ENCODE measurements around the gene ZNF93. TPM values are rescaled to one million over a fixed set of nuclear protein-coding genes. Genes with fewer than 3 reads are reported as not detected.

Gene ZNF93
- total and polyA plus RNA-seq, 2 of the 13 experiments (the other 11 are each of a cell fraction or from before 2014, with no cell fraction given) = 0.49 to 0.66 TPM

DNA sequence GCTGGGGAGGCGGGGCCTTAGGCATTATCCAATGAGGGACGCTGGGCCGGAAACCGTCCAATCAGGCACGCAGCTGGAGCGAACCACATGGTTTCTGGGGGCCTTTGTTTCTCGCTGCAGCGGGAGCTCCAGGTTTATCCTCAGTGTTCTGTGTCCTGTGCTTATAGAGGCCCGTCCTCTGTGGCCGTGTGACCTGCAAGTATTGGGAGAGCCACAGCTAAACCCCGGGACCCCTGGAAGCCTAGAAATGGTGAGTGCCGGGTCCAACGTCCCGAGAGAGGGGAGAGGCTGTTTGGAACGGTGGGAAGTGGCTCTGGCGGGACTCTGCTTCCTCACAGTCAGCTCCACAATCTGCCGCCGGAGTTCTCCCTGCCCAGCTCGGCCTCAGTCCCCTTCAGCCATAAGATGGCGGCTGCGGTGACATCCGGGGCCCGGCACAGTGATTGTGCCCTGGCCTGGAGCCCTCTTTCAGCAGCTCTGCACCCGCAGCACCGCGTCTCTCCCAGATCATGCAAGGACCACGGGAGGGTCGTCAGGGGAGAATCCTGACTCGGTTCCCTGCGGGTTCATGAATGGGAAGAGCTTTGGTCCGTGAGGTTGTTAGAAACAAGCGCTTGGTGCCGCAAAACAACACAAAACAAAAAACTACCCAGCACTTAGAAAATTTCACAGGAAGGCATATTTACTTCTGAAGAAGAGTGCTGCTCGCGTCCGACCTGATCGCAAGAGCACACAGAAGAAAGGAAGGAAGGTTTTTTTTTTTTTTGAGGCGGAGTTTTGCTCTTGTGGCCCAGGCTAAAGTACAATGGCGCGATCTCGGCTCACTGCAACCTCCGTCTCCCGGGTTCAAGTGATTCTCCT, 34.8 kb upstream of the ZNF93 start, which contains the start of gene ZNF253 (continued):
- TF ChIP-seq FLYWCH1 (CRISPR knock-in tag; IDR thresholded peaks at IDR 0.05) (no peak), ZBTB38 (CRISPR knock-in tag; IDR thresholded peaks at IDR 0.05) (peak; percentile 55; the same call in 1 of the 2 replicates), XBP1 (CRISPR knock-in tag; IDR thresholded peaks at IDR 0.05) (no peak), ZNF10 (CRISPR knock-in tag; IDR thresholded peaks at IDR 0.05; ENCODE audit: borderline replicate concordance, low read depth) (no peak), ZNF205 (CRISPR knock-in tag; IDR thresholded peaks at IDR 0.05) (no peak), HNRNPK (IDR thresholded peaks at IDR 0.05; ENCODE audit: low read depth, low read length, poor library complexity, severe bottlenecking) (no peak), ZNF121 (CRISPR knock-in tag; IDR thresholded peaks at IDR 0.05) (no peak), ZNF543 (CRISPR knock-in tag; IDR thresholded peaks at IDR 0.05) (peak; percentile 50; the same call in 1 of the 2 replicates), AKAP8 (CRISPR knock-in tag; IDR thresholded peaks at IDR 0.05) (no peak), ZKSCAN1 (IDR thresholded peaks at IDR 0.05; ENCODE audit: low read length) (no peak), ZNF430 (CRISPR knock-in tag; IDR thresholded peaks at IDR 0.05) (peak; percentile 58; the same call in 1 of the 2 replicates), ZSCAN12 (CRISPR knock-in tag; IDR thresholded peaks at IDR 0.05) (no peak), RAD51 (IDR thresholded peaks at IDR 0.05; ENCODE audit: borderline replicate concordance) (no peak), ZNF296 (CRISPR knock-in tag; conservative IDR thresholded peaks at IDR 0.05) (no peak), FOXK2 (IDR thresholded peaks at IDR 0.05) (0 out of 2 replicates have a peak, but pooled peaks have one; percentile 36), RORA (CRISPR knock-in tag; IDR thresholded peaks at IDR 0.05) (no peak), MTF2 (CRISPR knock-in tag; IDR thresholded peaks at IDR 0.05; ENCODE audit: borderline replicate concordance) (no peak), PRMT3 (CRISPR knock-in tag; IDR thresholded peaks at IDR 0.05; ENCODE audit: borderline replicate concordance, low read depth) (no peak), SPEN (CRISPR knock-in tag; IDR thresholded peaks at IDR 0.05; ENCODE audit: low read depth) (peak; percentile 54; the same call in 1 of the 2 replicates), ZNF235 (CRISPR knock-in tag; IDR thresholded peaks at IDR 0.05; ENCODE audit: borderline replicate concordance) (0 out of 2 replicates have a peak, but pooled peaks have one; percentile 36), ZFAT (CRISPR knock-in tag; conservative IDR thresholded peaks at IDR 0.05) (no peak), ZNF549 (CRISPR knock-in tag; IDR thresholded peaks at IDR 0.05) (no peak), CEBPG (CRISPR knock-in tag; IDR thresholded peaks at IDR 0.05) (no peak), DR1 (CRISPR knock-in tag; IDR thresholded peaks at IDR 0.05) (peak; percentile 86; the same call in 1 of the 2 replicates), ZIK1 (CRISPR knock-in tag; IDR thresholded peaks at IDR 0.05; ENCODE audit: borderline replicate concordance, low read depth) (no peak), ZNF333 (CRISPR knock-in tag; IDR thresholded peaks at IDR 0.05; ENCODE audit: borderline replicate concordance) (no peak)
- TF ChIP-seq, protein P1, sequence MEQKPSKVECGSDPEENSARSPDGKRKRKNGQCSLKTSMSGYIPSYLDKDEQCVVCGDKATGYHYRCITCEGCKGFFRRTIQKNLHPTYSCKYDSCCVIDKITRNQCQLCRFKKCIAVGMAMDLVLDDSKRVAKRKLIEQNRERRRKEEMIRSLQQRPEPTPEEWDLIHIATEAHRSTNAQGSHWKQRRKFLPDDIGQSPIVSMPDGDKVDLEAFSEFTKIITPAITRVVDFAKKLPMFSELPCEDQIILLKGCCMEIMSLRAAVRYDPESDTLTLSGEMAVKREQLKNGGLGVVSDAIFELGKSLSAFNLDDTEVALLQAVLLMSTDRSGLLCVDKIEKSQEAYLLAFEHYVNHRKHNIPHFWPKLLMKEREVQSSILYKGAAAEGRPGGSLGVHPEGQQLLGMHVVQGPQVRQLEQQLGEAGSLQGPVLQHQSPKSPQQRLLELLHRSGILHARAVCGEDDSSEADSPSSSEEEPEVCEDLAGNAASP (CRISPR knock-in tag; IDR thresholded peaks at IDR 0.05; ENCODE audit: borderline replicate concordance) = no peak
- TF ChIP-seq, protein P2, sequence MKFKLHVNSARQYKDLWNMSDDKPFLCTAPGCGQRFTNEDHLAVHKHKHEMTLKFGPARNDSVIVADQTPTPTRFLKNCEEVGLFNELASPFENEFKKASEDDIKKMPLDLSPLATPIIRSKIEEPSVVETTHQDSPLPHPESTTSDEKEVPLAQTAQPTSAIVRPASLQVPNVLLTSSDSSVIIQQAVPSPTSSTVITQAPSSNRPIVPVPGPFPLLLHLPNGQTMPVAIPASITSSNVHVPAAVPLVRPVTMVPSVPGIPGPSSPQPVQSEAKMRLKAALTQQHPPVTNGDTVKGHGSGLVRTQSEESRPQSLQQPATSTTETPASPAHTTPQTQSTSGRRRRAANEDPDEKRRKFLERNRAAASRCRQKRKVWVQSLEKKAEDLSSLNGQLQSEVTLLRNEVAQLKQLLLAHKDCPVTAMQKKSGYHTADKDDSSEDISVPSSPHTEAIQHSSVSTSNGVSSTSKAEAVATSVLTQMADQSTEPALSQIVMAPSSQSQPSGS (CRISPR knock-in tag; IDR thresholded peaks at IDR 0.05) = no peak
- TF ChIP-seq, protein P3, sequence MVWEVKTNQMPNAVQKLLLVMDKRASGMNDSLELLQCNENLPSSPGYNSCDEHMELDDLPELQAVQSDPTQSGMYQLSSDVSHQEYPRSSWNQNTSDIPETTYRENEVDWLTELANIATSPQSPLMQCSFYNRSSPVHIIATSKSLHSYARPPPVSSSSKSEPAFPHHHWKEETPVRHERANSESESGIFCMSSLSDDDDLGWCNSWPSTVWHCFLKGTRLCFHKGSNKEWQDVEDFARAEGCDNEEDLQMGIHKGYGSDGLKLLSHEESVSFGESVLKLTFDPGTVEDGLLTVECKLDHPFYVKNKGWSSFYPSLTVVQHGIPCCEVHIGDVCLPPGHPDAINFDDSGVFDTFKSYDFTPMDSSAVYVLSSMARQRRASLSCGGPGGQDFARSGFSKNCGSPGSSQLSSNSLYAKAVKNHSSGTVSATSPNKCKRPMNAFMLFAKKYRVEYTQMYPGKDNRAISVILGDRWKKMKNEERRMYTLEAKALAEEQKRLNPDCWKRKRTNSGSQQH (CRISPR knock-in tag; IDR thresholded peaks at IDR 0.05; ENCODE audit: low read depth) = no peak

Measured in HepG2 (cell line).